HEK293 (cell line): Measurements from ENCODE around the gene PCID2.

Experiments
- CTCF ChIA-PET: fragments of 350-600 bp; formaldehyde crosslinking; extraction: SDS; loops from one replicate; lab custom pipeline; 2021; ENCODE audit warnings: antibody characterized with exemption; lab: Yijun Ruan, JAX
- POLR2A ChIA-PET: fragments of 300-600 bp; formaldehyde crosslinking; extraction: SDS; loops from one replicate; lab custom pipeline; 2020; ENCODE audit warnings: antibody characterized with exemption, inconsistent platforms; lab: Yijun Ruan, JAX
- H3K27ac ChIP-seq: fragments of 200-500 bp; sonication (Bioruptor generic); 2 replicates; pipeline ENCODE4 v1.5.1; 2014; ENCODE audit warnings: low read depth, low read length, control low read depth, inconsistent platforms; ENCODE audit errors: extremely low read depth
- H3K36me3 ChIP-seq, 2 experiments: fragments of 200-500 bp in 1 of 2; sonication (Bioruptor generic) in 1 of 2; 1 replicate in 1 of 2; 2 replicates in 1 of 2; pipeline ENCODE4 v1.5.1; 2014 to 2017; ENCODE audit warnings: inconsistent platforms in 2 of 2, low read length in 2 of 2; ENCODE audit not compliant: control insufficient read depth in 2 of 2, insufficient read depth in 1 of 2
- H3K4me1 ChIP-seq: fragments of 200-500 bp; sonication (Bioruptor generic); 2 replicates; pipeline ENCODE4 v1.5.1; 2014; ENCODE audit warnings: mild to moderate bottlenecking, low read length, inconsistent platforms; ENCODE audit not compliant: control insufficient read depth, insufficient read depth
- H3K4me3 ChIP-seq: 2 replicates; pipeline ENCODE4 v1.5.1; 2011; ENCODE audit warnings: low read depth, mild to moderate bottlenecking, control low read depth, low read length, moderate library complexity
- H3K9me3 ChIP-seq: fragments of 200-500 bp; sonication (Bioruptor generic); 2 replicates; pipeline ENCODE4 v1.5.1; 2014; ENCODE audit warnings: low read depth, low read length, inconsistent platforms; ENCODE audit not compliant: control insufficient read depth, insufficient read depth
- AEBP2 ChIP-seq: fragments of 450-650 bp; formaldehyde crosslinking; IDR thresholded peaks from 2 replicates; pipeline ENCODE4 v1.5.1; 2016; ENCODE audit warnings: missing biosample characterization, missing genetic modification characterization, borderline replicate concordance
- RBAK ChIP-seq: fragments of 450-650 bp; formaldehyde crosslinking; IDR thresholded peaks from 2 replicates; pipeline ENCODE4 v1.5.1; 2016; ENCODE audit warnings: missing biosample characterization, missing genetic modification characterization
- SALL2 ChIP-seq: fragments of 450-650 bp; formaldehyde crosslinking; IDR thresholded peaks from 2 replicates; pipeline ENCODE4 v1.5.0; 2017; ENCODE audit warnings: missing biosample characterization, mild to moderate bottlenecking, missing genetic modification characterization, borderline replicate concordance
- ZBTB1 ChIP-seq: fragments of 450-650 bp; formaldehyde crosslinking; IDR thresholded peaks from 2 replicates; pipeline ENCODE4 v1.5.1; 2016; ENCODE audit warnings: missing biosample characterization, missing genetic modification characterization
- ZBTB17 ChIP-seq: fragments of 450-650 bp; formaldehyde crosslinking; IDR thresholded peaks from 2 replicates; pipeline ENCODE4 v1.5.1; 2016; ENCODE audit warnings: missing biosample characterization, missing genetic modification characterization
- ZBTB20 ChIP-seq: fragments of 450-650 bp; formaldehyde crosslinking; IDR thresholded peaks from 2 replicates; pipeline ENCODE4 v1.5.1; 2016; ENCODE audit warnings: missing biosample characterization, missing genetic modification characterization
- ZBTB21 ChIP-seq: fragments of 450-650 bp; formaldehyde crosslinking; IDR thresholded peaks from 2 replicates; pipeline ENCODE4 v1.5.1; 2017; ENCODE audit warnings: missing biosample characterization, missing genetic modification characterization
- ZFP3 ChIP-seq: fragments of 450-650 bp; formaldehyde crosslinking; IDR thresholded peaks from 2 replicates; pipeline ENCODE4 v1.5.1; 2016; ENCODE audit warnings: low read depth, missing biosample characterization, missing genetic modification characterization
- ZFP37 ChIP-seq: fragments of 450-650 bp; formaldehyde crosslinking; IDR thresholded peaks from 2 replicates; pipeline ENCODE4 v1.5.1; 2016; ENCODE audit warnings: missing biosample characterization, missing genetic modification characterization
- ZNF146 ChIP-seq: fragments of 450-650 bp; formaldehyde crosslinking; IDR thresholded peaks from 2 replicates; pipeline ENCODE4 v1.5.1; 2016; ENCODE audit warnings: missing biosample characterization, missing genetic modification characterization
- ZNF155 ChIP-seq: fragments of 450-650 bp; formaldehyde crosslinking; IDR thresholded peaks from 2 replicates; pipeline ENCODE4 v1.5.1; 2016; ENCODE audit warnings: missing biosample characterization, missing genetic modification characterization
- ZNF157 ChIP-seq: fragments of 450-650 bp; formaldehyde crosslinking; IDR thresholded peaks from 2 replicates; pipeline ENCODE4 v1.5.1; 2016; ENCODE audit warnings: missing biosample characterization, missing genetic modification characterization
- ZNF16 ChIP-seq: fragments of 450-650 bp; formaldehyde crosslinking; IDR thresholded peaks from 2 replicates; pipeline ENCODE4 v1.5.1; 2016; ENCODE audit warnings: low read depth, missing biosample characterization, missing genetic modification characterization
- ZNF169 ChIP-seq: fragments of 450-650 bp; formaldehyde crosslinking; IDR thresholded peaks from 2 replicates; pipeline ENCODE4 v1.5.1; 2016; ENCODE audit warnings: missing biosample characterization, missing genetic modification characterization
- ZNF202 ChIP-seq: fragments of 450-650 bp; formaldehyde crosslinking; IDR thresholded peaks from 2 replicates; pipeline ENCODE4 v1.5.1; 2016; ENCODE audit warnings: missing biosample characterization, missing genetic modification characterization, borderline replicate concordance
- ZNF335 ChIP-seq: fragments of 450-650 bp; formaldehyde crosslinking; conservative IDR thresholded peaks from 2 replicates; pipeline ENCODE4 v1.5.1; 2016; ENCODE audit warnings: missing biosample characterization, missing genetic modification characterization
- ZNF391 ChIP-seq: fragments of 450-650 bp; formaldehyde crosslinking; IDR thresholded peaks from 2 replicates; pipeline ENCODE4 v1.5.1; 2016; ENCODE audit warnings: low read depth, missing biosample characterization, missing genetic modification characterization, borderline replicate concordance
- ZNF423 ChIP-seq: fragments of 450-650 bp; formaldehyde crosslinking; IDR thresholded peaks from 2 replicates; pipeline ENCODE4 v1.5.1; 2016; ENCODE audit warnings: missing biosample characterization, missing genetic modification characterization
- ZNF433 ChIP-seq: fragments of 450-650 bp; formaldehyde crosslinking; IDR thresholded peaks from 2 replicates; pipeline ENCODE4 v1.5.1; 2016; ENCODE audit warnings: missing biosample characterization, missing genetic modification characterization, low read depth
- ZNF555 ChIP-seq: fragments of 450-650 bp; formaldehyde crosslinking; conservative IDR thresholded peaks from 2 replicates; pipeline ENCODE4 v1.5.1; 2017; ENCODE audit warnings: missing biosample characterization, mild to moderate bottlenecking, missing genetic modification characterization, inconsistent platforms
- ZNF626 ChIP-seq: fragments of 450-650 bp; sonication (Bioruptor Pico); formaldehyde crosslinking; IDR thresholded peaks from 2 replicates; pipeline ENCODE4 v1.5.1; 2018; ENCODE audit warnings: missing biosample characterization, missing genetic modification characterization, inconsistent platforms
- ZNF843 ChIP-seq: fragments of 450-650 bp; formaldehyde crosslinking; IDR thresholded peaks from 2 replicates; pipeline ENCODE4 v1.5.1; 2016; ENCODE audit warnings: missing biosample characterization, missing genetic modification characterization
- ZSCAN4 ChIP-seq: fragments of 450-650 bp; formaldehyde crosslinking; IDR thresholded peaks from 2 replicates; pipeline ENCODE4 v1.5.1; 2017; ENCODE audit warnings: missing biosample characterization, missing genetic modification characterization

Gene PCID2

DNA sequence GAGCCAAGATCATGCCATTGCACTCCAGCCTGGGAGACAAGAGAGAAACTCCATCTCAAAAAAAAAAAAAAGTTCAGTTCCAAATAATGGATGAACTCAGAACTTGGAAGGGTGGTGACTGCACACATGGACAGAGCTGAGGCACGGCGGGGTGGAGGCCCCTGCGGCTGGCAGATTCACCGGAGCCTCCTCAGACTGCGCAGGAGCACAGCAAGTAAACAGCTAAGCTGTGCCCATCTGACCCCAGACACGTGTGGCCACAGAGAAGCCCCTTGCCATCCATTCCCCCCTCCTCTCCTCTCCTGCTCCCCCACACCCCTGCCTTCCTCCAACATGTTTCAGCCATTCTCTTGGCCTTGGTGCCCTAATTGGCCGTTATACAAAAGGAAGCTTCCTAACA lies 65.6 kb downstream of the PCID2 start:
- CTCF ChIA-PET, result interaction anchor here (0.7 to 1.2 kb wide), 2 partner anchors 9 to 12 kb away, joined by 3 to 4 read pairs; no protein-coding TSS in a partner anchor
- Histone ChIP-seq H3K27ac (no peak overlapping the region), H3K4me3 (no peak overlapping the region), H3K9me3 (no peaks in the 10 kb centered on the region), H3K36me3 (no peaks in the 10 kb centered on the region), H3K4me1 (no peaks in the 10 kb centered on the region)
- no peak for TF ChIP-seq ZBTB1 (tag by site-specific recombination)
- no peak for TF ChIP-seq SALL2 (tag by site-specific recombination)
- TF ChIP-seq ZNF423 (tag by site-specific recombination), result no peak
- TF ChIP-seq ZNF391, result no peak
- TF ChIP-seq ZBTB20 (tag by site-specific recombination), result no peak
- no peak for TF ChIP-seq ZNF157
- no peak for TF ChIP-seq RBAK (tag by site-specific recombination)
- TF ChIP-seq ZNF433, result no peak
- no peak for TF ChIP-seq ZFP3
- TF ChIP-seq ZNF555 (tag by site-specific recombination), result no peak
- TF ChIP-seq ZSCAN4, result no peak
- TF ChIP-seq ZNF169 (tag by site-specific recombination), result no peak
- no peak for TF ChIP-seq ZFP37 (tag by site-specific recombination)
- no peak for TF ChIP-seq ZNF626 (tag by site-specific recombination)
- no peak for TF ChIP-seq AEBP2 (tag by site-specific recombination)
- no peak for TF ChIP-seq ZNF843
- TF ChIP-seq ZNF16 (tag by site-specific recombination), result no peak
- no peak for TF ChIP-seq ZNF146 (tag by site-specific recombination)
- no peak for TF ChIP-seq ZNF335
- TF ChIP-seq ZBTB21 (tag by site-specific recombination), result no peak
- POLR2A ChIA-PET, result interaction anchor here (0.5 kb wide), 1 partner anchor 437 kb away, joined by 4 read pairs; no protein-coding TSS in a partner anchor

DNA sequence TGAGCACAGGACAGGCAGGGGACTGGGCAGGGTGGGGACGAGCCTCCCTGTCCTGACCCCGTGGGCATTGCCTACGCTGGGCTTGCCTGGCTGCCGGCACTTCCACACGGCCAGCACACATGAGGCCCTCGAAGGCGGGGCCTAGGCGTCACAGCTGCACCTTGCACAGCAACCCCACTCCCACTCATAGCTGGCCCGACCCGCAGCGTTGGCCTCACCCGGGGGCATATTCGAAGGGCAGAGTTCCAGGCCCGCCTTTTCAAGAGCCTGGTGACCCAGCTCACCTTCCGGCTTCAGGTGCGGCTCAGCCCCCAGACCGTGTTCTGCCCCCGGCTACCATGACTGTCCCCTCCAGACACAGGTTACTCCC lies 66.9 kb downstream of the PCID2 start:
- ChIA-PET POLR2A (no interaction called here), CTCF (no interaction called here)
- H3K27ac ChIP-seq, result no peak overlapping the region
- no peaks in the 10 kb centered on the region for H3K36me3 ChIP-seq
- no peak overlapping the region for H3K4me3 ChIP-seq
- TF ChIP-seq ZBTB17 (tag by site-specific recombination), result no peak
- TF ChIP-seq ZNF155 (tag by site-specific recombination), result no peak
- no peak for TF ChIP-seq ZNF202
- no peaks in the 10 kb centered on the region for H3K9me3 ChIP-seq
- no peaks in the 10 kb centered on the region for H3K4me1 ChIP-seq
